ENCODE measurements around the gene ABCC1. TPM values are rescaled to one million over a fixed set of nuclear protein-coding genes. Genes with fewer than 3 reads are reported as not detected.

ABCC1 gene
- total RNA-seq, 2 donors from 2014 or later = 22.0 to 22.2 TPM

DNA sequence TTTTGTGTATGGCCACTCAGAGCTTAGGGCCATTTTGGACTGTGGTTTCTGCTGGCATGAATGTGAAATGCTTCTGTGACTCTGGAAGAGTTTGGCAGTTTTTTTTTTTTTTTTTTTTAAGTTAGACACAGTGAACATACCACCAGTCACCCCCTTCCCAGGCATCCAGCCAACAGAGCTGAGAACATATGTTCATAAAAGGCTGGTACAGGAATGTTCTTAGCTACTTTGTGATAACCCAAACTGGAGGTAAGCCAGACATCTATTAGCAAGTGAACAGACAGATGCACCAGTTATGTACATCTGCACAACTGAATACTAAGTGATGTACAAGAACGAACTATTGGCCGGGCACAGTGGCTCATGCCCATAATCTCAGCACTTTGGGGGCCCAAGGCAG lies 92.7 kb downstream of the ABCC1 start:
- H3K4me3 ChIP-seq = no peak overlapping the region
- H3K27ac ChIP-seq = no peak overlapping the region
- intact Hi-C loops (cut with DNase I) = no loop called here
- H3K4me1 ChIP-seq = no peaks in the 10 kb centered on the region
- no peak overlapping the region for H3K9ac ChIP-seq (ENCODE audit: low read depth in 2 of 2, low read length in 2 of 2)
- no peak for DNase-seq
- H3K36me3 ChIP-seq = peaks cover 7% of the 10 kb centered on the region
- no peaks in the 10 kb centered on the region for H3K27me3 ChIP-seq
- TF ChIP-seq, protein P1, sequence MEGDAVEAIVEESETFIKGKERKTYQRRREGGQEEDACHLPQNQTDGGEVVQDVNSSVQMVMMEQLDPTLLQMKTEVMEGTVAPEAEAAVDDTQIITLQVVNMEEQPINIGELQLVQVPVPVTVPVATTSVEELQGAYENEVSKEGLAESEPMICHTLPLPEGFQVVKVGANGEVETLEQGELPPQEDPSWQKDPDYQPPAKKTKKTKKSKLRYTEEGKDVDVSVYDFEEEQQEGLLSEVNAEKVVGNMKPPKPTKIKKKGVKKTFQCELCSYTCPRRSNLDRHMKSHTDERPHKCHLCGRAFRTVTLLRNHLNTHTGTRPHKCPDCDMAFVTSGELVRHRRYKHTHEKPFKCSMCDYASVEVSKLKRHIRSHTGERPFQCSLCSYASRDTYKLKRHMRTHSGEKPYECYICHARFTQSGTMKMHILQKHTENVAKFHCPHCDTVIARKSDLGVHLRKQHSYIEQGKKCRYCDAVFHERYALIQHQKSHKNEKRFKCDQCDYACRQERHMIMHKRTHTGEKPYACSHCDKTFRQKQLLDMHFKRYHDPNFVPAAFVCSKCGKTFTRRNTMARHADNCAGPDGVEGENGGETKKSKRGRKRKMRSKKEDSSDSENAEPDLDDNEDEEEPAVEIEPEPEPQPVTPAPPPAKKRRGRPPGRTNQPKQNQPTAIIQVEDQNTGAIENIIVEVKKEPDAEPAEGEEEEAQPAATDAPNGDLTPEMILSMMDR (IDR thresholded peaks at IDR 0.05) = no peak
- no peaks in the 10 kb centered on the region for H3K9me3 ChIP-seq

DNA sequence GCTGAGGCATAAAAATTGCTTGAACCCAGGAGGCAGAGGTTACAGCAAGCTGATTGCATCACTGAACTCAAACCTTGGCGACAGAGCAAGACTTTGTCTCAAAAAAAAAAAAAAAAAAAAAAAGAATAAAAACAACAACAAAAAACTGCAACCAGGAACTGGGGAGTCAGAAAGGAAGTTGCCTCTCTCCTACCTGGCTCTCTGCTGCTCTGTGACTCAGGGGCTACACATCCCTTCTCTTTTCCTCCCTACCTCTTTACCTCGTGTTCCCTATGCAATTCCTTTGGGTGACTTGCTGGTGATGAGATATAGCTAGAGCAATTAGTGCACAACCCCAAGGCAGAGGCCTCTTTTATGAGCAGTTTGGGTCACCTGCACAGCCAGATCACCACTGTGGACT lies 95.9 kb downstream of the ABCC1 start:
- H3K4me1 ChIP-seq = no peaks in the 10 kb centered on the region
- intact Hi-C loops (cut with DNase I) = no loop called here
- no peaks in the 10 kb centered on the region for H3K9me3 ChIP-seq
- no peaks in the 10 kb centered on the region for H3K27me3 ChIP-seq
- H3K36me3 ChIP-seq = peaks cover 7% of the 10 kb centered on the region
- no peak overlapping the region for H3K27ac ChIP-seq
- no peak for DNase-seq
- TF ChIP-seq, protein P1 (IDR thresholded peaks at IDR 0.05) = no peak
- H3K4me3 ChIP-seq = no peak overlapping the region
- no peak overlapping the region for H3K9ac ChIP-seq (ENCODE audit: low read depth in 2 of 2, low read length in 2 of 2)

DNA sequence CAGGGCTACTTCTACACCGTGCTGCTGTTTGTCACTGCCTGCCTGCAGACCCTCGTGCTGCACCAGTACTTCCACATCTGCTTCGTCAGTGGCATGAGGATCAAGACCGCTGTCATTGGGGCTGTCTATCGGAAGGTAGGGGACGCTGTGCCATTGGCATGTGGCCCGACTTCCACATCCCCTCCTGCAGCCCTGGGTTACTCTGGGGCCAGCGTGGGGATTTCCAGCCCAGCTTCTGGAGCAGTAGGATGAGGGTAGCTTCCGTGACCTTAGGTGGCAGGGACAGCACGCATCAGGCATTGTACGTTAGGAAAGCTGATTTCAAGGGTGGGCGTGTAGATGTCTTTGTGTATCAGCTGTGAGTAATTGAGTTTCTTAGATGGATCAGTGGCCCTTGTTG lies 96.5 kb downstream of the ABCC1 start:
- Histone ChIP-seq H3K4me1 (no peaks in the 10 kb centered on the region), H3K9me3 (no peaks in the 10 kb centered on the region), H3K27me3 (no peaks in the 10 kb centered on the region), H3K36me3 (peaks cover 7% of the 10 kb centered on the region), H3K9ac (ENCODE audit: low read depth in 2 of 2, low read length in 2 of 2) (no peak overlapping the region), H3K4me3 (no peak overlapping the region), H3K27ac (no peak overlapping the region)
- intact Hi-C loops (cut with DNase I) = no loop called here
- DNase-seq = no peak
- TF ChIP-seq, protein P1 (IDR thresholded peaks at IDR 0.05) = no peak

DNA sequence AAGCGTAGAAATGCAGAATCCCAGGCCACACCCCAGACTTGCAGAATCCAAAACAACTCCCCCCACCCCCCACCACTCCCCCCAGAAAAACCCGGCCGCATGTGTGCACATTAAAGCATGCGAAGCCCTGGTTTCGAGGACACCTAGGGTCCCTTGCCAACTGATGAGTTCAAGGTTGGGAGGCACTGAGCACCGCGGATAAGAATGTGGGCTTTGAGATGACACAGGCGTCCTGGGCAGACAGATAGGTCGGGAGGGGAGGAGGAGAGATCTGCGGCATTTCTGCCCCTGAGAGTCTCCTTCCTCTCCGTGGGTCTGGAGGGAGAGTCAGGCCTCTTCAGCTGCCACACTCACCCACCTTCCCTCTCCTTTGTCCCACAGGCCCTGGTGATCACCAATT lies 98.3 kb downstream of the ABCC1 start:
- TF ChIP-seq, protein P1 (IDR thresholded peaks at IDR 0.05) = no peak
- Histone ChIP-seq H3K27me3 (no peaks in the 10 kb centered on the region), H3K9me3 (no peaks in the 10 kb centered on the region), H3K4me1 (no peaks in the 10 kb centered on the region), H3K27ac (no peak overlapping the region), H3K9ac (ENCODE audit: low read depth in 2 of 2, low read length in 2 of 2) (no peak overlapping the region), H3K36me3 (no peaks in the 10 kb centered on the region), H3K4me3 (no peak overlapping the region)
- intact Hi-C loops (cut with DNase I) = no loop called here
- no peak for DNase-seq

DNA sequence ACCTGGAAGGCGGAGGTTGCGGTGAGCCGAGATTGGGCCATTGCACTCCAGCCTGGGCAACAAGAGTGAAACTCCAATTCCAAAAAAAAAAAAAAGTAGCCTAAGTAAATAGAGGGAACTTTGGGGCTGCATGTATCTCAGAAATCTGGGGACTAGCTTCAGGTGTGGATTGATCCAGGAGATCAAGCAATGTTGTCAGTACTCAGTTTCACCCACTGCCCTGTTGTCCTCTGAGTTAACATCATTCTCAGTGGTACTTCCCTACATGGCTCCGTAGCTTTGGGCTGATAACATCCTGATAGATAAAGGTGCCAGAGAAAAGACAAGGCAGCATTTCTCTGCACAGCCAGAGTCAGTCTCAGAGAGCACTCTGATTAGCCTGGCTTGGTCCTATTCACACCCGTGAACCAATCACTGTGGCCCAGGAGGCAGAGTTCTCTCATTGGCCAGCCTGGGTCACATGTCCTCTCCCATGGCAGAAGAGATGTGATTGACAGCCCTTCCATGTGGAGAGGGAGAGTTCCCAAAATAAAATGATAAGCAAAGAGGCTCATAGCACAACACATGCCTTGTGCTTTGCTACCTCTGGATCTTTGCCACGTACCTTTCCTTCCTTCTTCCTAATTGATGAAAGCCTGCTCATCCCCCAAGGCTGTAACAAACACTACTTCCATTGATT lies 99.6 kb downstream of the ABCC1 start:
- Histone ChIP-seq H3K4me3 (no peak overlapping the region), H3K9ac (ENCODE audit: low read depth in 2 of 2, low read length in 2 of 2) (no peak overlapping the region), H3K36me3 (no peaks in the 10 kb centered on the region), H3K27ac (no peak overlapping the region), H3K4me1 (no peaks in the 10 kb centered on the region), H3K9me3 (no peaks in the 10 kb centered on the region), H3K27me3 (no peaks in the 10 kb centered on the region)
- TF ChIP-seq, protein P1 (IDR thresholded peaks at IDR 0.05) = no peak
- intact Hi-C loops (cut with DNase I) = no loop called here
- no peak for DNase-seq

All from colonic mucosa (tissue), 4 donors.